EH (cell line): Measurements from ENCODE around the gene ABHD3.
"Not testable (repeated sequence)": the region's sequence is repeated elsewhere in the genome, so short reads cannot be mapped to it uniquely, and the experiment has no call there.

Experiments used
- DNase-seq: peaks from one replicate; pipeline ENCODE4 v3.0.0-alpha.2; 2015; ENCODE audit warnings: low read depth

ABHD3 gene

DNA sequence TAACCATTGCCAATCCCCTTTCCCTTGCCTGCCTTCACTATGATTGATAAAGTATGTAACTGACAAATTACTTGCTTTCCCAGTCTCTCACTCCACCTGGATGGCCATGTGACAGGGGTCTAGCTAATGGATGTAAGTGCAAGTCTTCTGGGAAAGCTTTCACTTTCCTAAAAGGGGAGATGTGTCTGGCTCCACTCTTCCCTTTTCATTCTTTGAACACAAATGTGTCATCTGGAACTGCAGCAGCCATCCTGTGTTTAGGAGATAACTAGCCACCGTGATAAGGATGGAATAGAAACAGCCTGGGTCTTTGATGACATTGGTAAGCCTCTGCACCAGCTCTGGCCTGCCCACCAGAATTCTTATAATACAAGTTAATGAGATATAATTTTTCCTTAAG, 54.3 kb downstream of the ABHD3 start:
- DNase-seq: no peak

DNA sequence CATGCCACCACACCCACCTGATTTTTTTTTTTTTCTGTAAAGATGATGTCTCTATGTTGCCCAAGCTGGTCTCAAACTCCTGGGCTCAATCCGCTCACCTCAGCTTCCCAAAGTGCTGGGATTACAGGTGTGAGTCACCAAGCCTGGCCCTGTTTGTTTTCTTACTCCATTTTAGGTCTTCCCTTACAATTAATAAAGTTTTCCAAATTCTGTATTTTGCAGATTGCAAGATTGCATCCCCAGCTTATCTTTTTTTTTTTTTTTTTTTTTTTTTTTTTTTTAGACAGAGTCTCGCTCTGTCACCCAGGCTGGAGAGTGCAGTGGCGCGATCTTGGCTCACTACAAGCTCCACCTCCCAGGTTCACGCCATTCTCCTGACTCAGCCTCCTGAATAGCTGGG, 64.2 kb downstream of the ABHD3 start:
- DNase-seq: not testable (repeated sequence)

DNA sequence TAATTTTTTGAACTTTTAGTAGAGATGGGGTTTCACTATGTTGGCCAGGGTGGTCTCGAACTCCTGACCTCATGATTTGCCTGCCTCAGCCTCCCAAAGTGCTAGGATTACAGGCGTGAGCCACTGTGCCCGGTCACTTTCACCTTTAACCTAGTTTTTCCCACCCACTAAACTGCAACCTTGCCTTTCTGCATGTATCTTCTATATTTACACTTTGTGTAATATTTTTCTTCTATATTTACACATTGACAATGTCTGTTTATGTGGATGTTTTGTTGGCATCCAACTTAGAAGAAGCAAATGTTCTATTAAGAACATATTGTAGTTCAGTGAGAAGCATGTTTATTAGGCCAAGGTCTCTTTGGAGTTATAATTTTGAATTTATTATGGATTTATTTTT, 65.8 kb downstream of the ABHD3 start:
- no peak for DNase-seq

DNA sequence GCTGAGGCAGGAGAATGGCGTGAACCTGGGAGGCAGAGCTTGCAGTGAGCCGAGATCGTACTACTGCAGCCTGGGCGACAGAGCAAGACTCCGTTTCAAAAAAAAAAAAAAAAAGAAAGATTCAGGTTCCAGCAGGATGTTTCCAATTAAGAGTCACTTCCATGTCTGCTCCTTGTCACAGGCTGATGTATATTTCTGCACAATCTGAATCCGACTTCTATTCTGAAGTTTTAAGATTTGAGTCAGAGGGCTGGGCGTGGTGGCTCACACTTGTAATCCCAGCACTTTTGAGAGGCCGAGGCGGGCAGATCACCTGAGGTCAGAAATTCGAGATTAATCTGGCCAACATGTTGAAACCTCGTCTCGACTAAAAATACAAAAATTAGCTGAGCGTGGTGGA, 67.8 kb downstream of the ABHD3 start:
- no peak for DNase-seq

DNA sequence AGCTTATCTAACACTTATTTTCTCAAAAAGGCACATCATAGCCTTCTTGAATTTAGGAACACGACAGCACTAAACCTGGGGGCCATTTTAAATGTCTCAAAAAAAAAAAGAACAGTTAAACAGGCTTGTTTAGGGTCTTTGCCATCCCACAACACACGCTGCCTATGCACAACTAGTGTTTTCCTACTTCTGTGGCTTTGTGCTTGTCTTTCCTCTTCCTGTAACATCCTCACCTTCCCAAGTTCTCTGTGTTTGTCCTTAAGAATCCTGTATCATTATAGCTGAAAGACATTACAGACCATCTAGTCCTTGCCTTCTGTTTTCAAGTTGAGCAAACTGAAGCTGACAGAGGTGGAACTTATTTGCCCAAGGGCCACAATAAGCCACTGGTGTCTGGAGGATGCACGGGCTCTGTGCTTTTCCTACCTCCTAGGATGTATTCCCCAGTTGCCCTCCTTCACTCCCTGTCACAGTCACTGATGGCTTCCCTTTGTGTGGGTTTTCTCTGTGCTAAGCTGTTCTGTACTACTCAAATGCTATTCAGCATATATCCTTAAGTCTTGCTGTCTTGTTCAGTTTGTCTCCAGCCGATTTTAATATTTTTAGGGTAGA, 69.9 kb downstream of the ABHD3 start:
- DNase-seq: no peak

DNA sequence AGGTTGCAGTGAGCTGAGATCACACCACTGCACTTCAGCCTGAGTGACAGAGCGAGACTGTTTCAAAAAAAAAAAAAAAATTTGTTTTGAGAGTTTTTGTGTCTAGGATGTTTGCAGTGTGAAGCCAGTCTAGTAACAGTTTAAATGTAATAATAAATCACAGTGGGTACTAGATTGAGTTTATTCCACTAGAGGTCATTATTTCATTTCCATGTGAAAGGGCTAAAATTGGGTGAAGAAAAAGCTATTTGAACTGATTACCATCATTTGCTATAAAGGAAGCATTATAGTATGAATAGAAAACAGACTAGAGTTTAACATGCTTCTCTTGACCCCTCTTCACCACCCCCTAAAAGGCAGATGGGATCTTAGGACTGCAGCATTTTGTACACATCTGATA, 72.2 kb downstream of the ABHD3 start:
- DNase-seq: peak; percentile 6

DNA sequence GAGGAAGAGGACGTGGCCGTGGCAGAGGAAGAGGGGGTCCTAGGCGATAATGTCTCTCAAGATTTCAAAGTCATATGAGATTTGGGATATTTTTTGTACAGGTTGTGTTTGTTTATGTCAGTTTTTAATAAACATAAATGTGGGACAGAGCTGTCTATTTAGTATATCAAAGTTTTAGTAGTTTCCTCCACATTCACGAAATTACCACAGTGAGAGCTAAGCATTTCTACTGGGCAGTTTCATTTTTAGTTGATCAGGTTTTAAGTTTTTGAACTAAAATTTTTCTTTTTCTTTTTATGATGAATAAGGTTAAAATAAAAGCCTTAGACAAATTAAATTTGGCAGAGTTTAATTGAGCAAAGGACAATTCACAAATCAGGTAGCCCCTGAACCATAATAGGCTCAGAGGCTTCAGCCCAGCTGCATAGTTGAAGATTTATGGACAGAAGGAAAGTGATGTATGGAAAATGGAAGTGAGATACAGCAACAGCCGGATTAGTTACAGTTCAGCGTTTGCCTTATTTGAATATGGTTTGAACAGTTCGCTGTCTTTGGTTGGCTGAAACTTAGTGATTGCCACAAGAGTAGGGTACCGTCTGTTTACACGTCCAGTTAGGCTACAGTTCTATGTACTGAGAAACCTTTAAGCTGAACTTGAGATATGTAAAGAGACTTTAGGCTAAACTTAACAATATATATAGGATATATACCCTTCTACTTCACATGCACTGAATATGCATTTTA, 75.3 kb downstream of the ABHD3 start:
- no peak for DNase-seq

DNA sequence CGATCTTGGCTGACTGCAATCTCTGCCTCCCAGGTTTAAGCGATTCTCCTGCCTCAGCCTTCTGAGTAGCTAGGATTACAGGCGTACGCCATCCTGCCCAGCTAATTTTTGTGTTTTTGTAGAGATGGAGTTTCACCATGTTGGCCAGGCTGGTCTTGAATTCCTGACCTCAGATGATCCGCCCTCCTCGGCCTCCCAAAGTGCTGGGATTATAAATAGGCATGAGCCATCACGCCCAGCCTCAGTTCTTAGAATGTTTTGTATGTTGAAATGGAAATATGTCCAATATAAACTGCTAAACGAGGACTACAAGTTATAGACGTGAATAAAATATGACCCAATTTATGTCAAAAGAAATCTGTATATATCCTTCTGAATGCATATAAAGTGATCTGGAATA, 82.9 kb downstream of the ABHD3 start:
- DNase-seq: not testable (repeated sequence)

DNA sequence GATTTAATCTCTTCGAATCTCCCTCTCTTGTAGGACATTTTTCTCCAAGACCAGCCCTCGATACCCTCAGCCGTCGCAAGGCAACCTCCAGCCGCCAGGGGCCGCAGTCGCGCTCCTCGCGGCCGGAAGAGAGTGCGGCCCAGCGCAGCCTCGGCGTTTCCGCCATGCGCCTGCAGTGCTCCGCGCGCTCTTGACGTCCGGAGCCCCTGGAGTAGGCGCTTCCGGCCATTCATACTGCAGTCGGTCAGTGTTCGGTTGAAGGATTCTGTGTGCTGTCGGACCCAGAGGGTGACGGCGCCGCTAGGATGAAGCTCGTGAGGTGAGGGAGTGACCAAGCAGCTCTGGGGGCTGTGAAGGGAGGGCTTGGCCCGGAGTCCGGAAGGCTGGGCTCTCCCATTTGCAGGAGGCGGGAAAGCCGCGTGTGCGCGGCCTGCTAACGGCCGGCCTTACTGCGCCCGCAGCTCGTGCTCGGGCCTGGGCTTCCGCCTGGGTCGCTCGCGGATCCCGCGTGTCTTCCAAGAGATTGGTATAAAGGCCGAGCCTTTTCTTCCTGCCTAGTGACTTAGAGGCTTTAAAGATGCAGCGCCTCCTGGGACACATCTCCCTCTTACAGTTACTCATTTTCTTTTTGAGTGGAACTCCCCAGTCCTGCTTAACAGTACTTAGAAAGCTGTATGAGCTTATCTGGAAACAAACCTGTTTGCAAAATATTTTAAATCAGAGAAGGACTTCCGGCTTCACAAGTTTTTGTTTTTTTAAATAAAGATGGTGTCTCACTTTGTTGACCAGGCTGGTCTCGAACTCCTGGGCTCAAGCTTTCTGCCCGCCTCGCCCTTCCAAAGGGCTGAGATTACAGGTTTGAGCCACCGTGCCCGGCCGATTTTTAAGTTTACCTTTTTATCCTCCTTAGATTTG, 92.2 kb downstream of the ABHD3 start, which contains the start of gene SNRPD1:
SNRPD1 (plus strand) TSS at position 190 of the 915 bp plus-strand sequence; CDS start at position 306, 116 bp downstream.
- DNase-seq: peak; percentile 90

DNA sequence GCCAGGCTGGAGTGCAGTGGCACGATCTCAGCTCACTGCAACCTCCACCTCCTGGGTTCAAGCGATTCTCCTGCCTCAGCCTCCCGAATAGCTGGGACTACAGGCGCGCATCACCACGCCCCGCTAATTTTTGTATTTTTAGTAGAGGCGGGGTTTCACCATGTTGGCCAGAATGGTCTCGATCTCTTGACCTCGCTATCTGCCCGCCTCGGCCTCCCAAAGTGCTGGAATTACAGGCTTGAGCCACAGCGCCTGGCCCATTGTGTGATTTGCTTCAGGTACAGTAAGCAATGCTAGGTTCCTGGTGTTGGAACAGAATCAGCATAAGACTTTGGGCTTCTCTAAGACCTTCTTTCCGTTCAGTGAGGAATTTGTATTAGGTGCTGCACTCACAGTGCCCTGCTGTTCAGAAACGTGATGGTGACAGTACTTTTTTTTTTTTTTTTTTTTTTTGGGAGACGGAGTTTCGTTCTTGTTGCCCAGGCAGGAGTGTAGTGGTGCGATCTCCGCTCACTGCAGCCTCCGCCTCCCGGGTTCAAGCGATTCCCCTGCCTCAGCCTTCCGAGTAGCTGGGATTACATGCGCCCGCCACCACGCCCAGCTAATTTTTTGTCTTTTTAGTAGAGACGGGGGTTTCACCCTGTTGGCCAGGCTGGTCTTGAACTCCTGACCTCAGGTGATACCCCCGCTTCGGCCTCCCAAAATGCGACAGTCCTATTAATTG, 93.0 kb downstream of the ABHD3 start:
- peak; percentile 4 for DNase-seq

DNA sequence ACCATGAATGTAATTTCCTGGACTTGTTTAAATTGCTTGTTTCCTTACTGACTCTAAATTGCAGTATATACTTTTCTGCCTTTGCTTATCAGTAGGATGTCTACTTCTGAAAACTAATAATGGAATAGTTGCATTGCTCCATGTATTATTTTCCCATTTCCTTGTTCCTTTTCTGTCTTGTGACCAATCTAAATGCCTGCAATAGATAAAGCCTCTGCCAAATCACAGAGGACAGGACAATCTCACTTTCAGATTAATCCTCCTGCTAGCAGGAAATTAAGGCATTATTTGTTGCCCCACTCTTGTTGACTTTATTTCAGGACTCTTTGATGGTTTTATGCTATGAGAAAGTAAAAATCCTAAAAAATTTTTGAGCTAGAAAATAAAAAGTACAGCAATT, 99.4 kb downstream of the ABHD3 start:
- DNase-seq: no peak

DNA sequence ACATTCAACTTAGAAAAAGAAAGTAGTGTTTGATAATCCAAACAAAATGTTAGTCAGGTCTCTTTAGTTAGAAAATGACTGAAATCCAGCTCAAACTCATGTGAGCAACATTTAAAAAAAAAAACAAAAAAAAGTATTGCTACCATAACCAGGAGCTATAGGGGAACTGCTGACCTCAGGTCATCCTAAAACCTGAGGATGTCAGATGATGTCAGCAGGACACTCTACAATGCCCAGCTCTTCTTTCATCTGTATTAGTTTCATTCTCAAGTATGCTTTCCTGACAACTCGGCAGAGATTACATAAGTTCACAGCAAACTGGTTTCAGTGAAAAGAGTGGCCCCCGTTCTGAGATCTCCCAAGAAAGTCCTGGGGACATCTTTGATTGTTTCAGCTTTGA, 99.9 kb downstream of the ABHD3 start:
- peak; percentile 2 for DNase-seq

DNA sequence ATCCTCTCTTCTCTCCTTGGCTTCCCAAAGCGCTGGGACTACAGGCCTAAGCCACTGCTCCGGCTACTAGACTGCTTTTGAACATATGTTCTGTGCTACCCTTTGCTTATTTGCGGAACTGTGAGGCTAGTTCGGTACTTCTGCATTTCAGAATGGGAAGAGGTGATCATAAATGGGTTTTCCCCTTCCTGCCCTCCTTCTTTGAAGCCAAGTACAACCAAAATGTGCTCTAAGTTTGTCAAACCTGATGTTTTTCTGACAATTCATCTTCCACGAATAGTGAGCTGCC, 102.3 kb downstream of the ABHD3 start:
- DNase-seq: no peak
